ENCODE data around the gene AFF1. TPM values are rescaled to one million over a fixed set of nuclear protein-coding genes. Genes with fewer than 3 reads are reported as not detected.
"Not testable (repeated sequence)": the region's sequence is repeated elsewhere in the genome, so short reads cannot be mapped to it uniquely, and the experiment has no call there.

AFF1 gene
- polyA plus RNA-seq, 3 donors: 43.6 to 47.3 (median 45.4) TPM

DNA sequence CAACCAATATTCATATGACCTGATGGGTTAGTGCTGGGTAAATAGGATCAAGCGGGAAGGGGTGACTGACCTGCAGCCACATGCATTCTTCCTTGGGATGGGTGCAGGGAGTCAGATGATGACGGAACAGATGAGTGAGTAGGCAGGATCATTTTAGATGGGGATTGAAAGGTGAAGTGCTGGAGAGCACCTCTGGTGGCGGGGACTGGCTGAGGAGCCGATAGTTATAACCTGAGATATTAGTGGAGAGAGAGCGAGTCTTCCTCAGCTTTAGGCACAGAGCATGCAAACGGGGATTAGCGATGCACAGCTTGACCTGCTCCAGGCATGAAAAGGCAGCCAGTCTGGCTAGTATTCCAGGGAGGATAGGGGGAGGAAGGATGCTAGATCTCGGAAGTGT lies 99.1 kb downstream of the AFF1 start:
- DNase-seq (ENCODE audit: low read depth in 3 of 3, low spot score in 2 of 3): no peak

DNA sequence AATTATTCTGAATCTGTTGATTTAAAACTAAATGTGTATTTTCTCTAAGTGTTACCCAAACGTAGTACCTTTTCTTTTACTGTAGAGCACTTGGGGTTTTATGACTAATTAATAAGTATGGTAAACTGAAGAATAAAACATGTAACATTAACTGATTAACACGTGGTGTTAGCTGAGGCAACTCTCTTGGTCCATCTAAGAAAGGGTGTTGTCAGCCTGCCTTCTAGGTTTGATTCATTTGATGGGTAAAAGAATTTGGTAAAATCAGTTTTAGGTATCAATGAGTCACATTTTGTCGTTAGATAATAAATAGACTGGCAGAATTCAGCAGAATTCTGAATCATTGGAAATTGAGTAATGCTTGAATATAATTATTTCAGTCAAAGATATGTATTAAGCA lies 99.7 kb downstream of the AFF1 start:
- no peak for DNase-seq (ENCODE audit: low read depth in 3 of 3, low spot score in 2 of 3)

DNA sequence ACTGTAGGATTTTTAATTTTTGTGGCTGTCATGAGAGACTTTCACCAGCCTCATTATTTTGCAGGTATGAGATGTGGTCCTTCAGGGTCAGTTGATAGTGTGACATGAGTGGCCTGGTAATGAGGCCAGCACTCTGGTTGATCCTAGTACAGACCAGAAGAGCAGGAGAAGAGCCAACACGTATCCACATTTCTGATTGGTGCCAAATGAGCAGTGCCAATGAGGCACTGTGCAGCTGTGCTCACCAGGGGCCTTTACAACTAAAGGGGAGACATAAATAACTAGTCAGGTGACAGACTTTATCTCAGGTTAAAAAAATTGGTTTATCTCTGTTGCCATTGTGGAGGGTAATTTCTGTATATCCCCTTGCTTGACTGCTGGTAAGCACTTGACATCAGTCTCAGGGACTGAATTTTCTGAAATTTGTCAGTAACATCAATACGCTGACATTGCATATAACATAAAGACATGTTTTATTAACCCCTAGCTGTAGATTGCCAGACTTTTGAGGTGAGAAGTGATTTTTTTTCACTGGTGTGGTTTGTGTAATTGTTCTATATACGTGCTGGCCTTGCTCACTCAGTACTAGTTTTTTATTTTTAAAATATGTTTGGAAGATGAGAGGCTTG lies 101.2 kb downstream of the AFF1 start:
- DNase-seq (ENCODE audit: low read depth in 3 of 3, low spot score in 2 of 3): no peak

DNA sequence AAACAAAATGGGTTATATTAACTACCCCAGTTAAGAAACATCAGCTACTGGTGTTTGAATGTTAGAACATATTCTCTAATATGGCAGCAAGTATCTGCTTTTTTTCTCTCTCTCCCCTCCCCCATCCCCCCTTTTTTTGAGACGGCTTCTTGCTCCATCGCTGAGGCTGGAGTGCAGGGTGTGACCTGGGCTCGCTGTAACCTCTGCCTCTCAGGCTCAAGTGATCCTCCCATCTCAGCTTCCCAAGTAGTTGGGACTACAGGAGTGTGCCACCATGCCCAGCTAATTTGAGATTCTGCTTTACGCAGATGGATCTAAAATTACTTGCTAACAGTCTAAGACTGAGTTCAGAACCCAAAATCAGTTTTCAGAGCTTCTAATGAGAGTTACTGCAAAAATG lies 101.9 kb downstream of the AFF1 start:
- DNase-seq (ENCODE audit: low read depth in 3 of 3, low spot score in 2 of 3): no peak

DNA sequence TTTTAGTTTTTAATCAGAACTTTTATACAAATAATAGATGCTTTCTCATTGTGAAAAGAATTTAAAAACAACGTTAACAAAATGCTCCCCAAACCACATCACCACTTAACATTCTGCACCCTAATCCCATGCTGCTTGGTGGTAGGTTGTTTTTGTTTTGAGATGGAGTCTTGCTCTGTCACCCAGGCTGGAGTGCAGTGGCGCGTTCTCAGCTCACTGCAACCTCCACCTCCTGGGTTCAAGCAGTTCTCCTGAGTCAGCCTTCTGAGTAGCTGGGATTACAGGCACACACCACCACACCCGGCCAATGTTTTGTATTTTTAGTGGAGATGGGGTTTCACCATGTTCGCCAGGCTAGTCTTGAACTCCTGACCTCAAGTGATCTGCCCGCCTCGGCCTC lies 102.4 kb downstream of the AFF1 start:
- DNase-seq (ENCODE audit: low read depth in 3 of 3, low spot score in 2 of 3): not testable (repeated sequence)

DNA sequence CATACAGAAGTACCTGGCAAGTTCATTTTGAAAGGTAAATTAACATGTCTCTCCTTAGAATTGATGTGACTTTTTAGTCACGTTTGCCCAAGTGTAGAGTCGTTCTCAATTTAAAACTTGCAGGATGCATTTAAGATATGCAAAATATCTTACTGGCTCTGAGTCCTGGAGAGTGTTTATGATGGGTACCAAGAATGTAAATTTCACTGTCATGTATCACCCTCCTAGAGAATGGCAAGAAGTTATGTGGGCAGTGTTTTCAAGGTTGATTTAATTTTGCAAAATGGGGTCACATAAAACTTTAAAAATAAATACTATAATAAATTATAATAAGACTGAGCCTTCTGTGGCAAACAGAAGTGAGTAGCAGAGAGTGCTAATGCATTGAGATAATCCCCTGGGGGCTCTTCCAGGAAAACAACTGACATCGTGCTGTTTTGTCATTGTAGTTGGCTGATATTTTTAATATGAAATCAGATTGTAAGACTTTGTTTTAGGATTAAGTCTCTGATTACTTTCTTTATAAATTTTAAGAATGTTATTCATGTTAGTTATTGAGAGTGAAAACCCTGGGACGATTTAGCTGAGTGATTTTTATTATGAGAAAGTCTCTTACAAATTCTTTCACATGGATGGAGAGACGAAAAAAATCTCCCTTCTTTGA lies 103.0 kb downstream of the AFF1 start:
- no peak for DNase-seq (ENCODE audit: low read depth in 3 of 3, low spot score in 2 of 3)

DNA sequence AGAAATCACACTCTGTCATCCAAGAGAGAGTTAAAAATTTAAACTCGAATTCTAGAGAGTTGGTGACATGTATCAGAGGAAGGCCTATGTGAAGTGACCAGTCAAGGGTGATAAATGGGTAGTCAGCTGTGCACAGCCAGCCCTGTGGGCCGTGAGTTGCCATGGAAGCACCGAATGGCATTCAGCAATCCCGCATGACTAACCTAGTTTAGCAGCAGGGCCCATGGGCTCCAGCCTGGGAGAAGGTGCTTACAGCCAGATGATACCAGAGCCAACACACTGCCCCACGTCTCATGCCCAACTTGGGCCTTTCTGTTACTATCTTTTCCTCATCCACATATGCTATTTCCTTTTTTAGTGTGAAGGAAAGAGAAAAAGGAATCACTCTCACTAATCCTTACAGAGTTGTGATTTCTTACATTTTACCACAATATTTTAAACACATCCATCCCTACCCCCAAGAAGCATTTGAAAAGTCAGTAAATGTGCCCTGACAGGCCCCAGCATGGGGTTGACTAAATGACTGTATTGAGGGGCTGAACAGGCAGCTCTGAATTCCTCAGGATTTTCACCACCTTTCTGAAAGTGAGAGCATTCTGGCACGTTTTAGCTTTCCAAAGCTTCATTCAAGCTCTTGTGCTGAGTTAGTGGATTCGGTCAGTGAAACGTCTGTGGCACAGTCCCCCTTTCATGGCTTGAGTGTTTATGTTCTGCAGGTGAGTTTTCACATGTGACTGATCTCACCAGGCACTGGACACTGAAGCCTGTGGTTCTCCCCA lies 104.2 kb downstream of the AFF1 start:
- no peak for DNase-seq (ENCODE audit: low read depth in 3 of 3, low spot score in 2 of 3)

DNA sequence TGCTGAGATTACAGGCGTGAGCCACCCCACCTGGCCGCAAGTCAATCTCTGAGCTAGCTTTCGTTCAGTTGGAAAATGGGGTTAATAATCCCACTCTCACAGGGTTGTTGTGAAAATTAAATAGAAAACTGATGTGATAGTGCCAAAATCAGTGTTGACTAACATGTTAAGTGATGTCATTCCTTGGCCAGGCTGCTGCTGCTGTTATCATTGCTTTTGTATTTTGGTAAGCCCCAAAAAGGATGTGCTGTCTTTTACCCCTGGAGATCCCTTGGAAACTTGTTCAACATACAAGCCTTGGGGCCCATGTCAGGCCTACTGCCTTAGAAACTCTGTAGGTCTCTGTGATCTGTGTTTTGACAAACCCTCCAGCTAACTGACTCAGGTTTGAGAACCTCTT lies 106.3 kb downstream of the AFF1 start:
- no peak for DNase-seq (ENCODE audit: low read depth in 3 of 3, low spot score in 2 of 3)

DNA sequence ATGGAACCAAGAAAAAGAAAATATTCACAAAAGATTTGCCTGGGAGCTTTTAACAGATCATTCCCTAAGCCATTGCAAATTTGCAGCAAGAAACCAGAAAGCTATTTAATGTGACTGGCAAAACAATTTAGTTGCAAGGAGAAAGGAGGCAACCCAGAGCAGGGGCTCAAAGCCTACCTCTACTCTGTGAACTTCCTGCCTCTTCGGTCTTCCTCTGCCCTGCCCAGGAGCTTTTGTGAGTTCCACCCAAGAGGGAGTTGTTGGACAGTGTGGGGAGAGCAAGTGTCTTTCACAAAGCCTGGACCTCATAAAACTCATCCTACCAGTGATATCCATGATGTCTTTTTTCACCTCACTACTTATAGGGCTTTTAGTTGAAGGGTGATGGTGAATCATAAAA lies 107.4 kb downstream of the AFF1 start:
- DNase-seq (ENCODE audit: low read depth in 3 of 3, low spot score in 2 of 3): no peak

DNA sequence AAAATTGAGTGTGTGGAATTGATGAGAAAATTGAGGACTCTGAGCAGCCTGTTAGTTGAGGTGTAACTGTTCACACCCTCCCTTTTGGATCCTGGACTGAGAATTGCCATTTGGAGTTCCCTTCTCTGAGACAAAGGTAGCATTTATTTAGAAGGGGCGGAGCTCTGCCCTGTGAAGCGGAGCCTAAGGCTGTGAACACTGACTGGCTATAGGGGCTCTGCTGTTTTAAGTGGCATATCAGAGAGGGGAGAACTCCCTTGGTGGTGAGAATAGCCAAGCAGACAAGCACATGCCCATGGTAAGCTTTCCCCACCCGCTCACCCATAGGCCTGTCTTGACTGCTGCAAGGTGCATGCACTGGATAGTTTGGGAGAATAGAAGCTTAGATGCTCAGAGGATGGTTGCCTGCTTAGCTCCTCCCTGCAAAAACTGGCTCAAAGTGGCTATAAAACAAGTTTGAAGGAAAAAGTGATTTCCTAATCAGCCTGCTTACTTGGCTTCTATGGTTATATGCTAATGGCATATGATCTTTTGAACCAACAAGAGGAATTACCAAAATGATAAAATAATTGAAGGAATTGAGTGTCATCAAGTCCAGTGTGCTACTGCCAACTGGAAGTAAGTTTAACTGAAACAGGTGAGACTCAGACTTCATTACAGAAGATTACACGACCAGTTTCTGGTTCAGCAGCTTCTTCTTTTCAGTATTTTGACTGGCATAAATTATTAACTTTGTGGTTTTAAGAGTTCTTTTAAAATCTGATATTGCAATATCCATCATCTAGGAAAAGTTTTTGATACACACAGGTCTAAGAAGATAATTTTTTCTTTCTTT lies 108.4 kb downstream of the AFF1 start:
- DNase-seq (ENCODE audit: low read depth in 3 of 3, low spot score in 2 of 3): no peak

DNA sequence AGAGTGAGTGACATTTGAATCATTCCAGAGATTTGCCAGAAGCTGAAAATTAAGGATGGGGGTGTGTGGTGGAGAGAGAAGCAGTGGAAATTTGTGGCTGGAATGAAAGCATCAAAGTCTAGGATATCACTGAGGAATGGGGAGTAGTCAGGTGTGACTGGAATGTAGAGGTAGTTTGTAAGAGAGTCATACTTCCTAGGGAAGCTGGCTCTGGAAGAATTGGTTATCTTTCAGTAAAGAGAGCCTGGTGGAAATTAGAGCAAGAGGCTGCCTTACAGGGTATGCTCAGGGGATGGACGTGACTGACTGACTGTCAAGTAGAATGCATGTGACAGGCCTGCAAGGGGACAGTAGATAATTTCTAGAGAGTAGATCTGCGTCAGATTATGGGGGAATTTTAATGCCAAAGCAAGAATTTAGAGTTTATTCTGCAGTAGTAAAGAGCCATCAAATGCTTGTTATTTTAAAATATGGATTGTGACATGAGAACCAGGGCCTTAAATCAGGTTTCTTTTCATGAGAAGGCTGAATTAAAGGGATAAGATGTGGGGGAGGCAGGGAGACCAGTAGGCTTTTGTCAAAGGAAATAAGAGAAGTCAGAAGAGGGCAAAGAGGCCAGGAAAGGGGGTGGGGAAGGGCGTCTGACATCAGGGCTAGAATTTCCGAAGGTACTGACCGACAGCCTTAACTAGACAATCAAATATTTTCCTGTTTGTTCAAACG lies 109.9 kb downstream of the AFF1 start:
- DNase-seq (ENCODE audit: low read depth in 3 of 3, low spot score in 2 of 3): no peak

DNA sequence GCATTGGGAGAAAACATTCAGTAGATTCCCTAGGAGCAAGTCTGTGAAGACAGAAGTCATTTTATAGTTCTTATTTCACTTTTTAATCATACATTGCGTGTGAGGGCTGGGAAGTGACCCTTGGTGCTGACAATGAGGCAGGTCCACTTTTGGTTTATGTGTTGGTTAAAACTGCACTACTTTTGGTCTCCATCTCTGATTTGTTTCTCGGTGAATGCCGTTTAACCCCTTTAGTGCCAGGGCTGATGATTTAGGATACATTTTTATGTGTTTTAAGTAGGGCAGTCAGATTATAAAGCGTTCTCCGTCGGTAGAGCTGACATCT lies 110.4 kb downstream of the AFF1 start:
- DNase-seq (ENCODE audit: low read depth in 3 of 3, low spot score in 2 of 3): no peak

DNA sequence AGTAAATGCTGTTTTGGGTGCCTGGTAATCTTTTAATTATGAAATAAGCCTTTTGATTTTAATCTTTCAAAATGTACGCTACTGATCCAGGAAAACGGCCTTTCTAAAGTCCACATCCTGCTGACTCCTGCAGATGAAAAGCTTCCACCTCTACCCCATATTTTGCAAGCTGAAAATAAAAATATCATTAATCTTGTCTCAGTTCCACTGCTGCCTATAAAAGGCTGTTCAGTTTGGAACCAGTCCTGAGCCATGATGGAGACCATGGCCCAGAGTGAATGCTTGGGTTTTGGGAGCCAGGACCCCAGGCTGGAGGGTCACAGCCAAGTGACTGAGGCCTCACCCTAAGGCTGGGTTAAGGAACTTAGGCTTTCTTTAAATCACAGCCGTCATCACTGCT lies 110.8 kb downstream of the AFF1 start:
- DNase-seq (ENCODE audit: low read depth in 3 of 3, low spot score in 2 of 3): no peak

DNA sequence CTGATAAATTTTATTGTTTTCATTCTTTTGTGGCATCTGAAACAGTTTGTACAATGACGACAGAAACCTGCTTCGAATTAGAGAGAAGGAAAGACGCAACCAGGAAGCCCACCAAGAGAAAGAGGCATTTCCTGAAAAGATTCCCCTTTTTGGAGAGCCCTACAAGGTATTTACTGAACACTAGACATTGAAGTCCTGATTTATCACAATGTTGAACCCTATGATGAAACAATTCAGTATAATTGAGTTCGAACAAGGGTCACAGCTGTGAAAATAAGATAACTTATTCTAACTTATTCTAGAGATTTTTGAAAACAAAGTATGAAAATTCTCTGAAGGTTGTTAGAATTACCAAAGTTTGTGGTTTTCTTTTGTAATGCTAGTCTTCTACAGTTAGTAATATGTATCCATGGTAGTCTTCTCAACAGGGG lies 111.3 kb downstream of the AFF1 start:
- no peak for DNase-seq (ENCODE audit: low read depth in 3 of 3, low spot score in 2 of 3)

DNA sequence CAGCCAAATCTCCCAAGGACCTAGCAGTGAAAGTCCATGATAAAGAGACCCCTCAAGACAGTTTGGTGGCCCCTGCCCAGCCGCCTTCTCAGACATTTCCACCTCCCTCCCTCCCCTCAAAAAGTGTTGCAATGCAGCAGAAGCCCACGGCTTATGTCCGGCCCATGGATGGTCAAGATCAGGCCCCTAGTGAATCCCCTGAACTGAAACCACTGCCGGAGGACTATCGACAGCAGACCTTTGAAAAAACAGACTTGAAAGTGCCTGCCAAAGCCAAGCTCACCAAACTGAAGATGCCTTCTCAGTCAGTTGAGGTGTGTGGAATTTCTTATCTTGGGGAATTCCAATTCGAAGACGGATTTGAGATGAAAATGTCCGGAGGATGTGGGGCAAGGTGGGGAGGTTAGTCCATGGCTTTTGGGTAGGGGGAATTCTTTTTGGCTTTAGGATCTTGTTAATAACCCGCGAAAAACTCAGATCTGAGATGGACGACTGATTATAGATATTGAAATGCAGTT lies 112.5 kb downstream of the AFF1 start:
- DNase-seq (ENCODE audit: low read depth in 3 of 3, low spot score in 2 of 3): no peak

DNA sequence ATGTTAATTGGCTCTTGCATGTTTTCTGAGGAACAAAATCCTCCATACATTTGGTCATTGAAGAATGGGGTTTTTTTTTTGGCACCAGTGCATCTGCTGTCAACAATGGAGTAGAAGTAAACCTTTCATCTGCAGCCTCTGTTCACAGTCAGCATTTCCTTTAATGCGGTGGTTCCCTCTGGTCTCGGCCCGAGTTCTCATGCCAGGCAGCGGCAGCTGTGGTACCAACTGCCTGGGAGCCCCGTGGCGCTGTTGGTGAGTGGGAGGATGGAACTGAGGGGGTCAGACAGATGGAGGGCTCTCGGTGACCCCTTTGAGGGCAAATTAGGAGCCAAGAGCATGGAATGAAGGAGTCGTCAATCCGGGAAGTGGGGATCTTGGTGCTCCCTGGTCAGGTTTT lies 114.7 kb downstream of the AFF1 start:
- no peak for DNase-seq (ENCODE audit: low read depth in 3 of 3, low spot score in 2 of 3)

DNA sequence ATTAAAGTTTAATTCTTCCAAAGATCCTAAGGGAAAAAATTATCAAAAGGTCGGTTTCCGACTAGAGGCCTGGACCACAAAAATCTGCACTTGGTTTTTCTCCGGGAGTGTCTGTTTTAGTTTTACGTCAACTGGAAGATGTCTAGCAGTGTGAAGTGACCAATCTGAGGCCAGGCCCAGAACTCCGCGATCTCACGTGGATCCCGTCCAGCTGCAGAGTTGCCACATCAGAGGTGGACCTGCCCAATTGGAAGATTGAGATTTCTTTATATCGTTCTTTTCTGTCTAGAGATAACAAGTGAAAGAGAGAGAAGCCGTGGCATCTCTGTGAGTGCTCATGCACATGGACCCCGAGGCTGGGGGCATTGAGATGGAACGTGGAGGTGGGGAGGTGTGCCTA lies 115.8 kb downstream of the AFF1 start:
- no peak for DNase-seq (ENCODE audit: low read depth in 3 of 3, low spot score in 2 of 3)

DNA sequence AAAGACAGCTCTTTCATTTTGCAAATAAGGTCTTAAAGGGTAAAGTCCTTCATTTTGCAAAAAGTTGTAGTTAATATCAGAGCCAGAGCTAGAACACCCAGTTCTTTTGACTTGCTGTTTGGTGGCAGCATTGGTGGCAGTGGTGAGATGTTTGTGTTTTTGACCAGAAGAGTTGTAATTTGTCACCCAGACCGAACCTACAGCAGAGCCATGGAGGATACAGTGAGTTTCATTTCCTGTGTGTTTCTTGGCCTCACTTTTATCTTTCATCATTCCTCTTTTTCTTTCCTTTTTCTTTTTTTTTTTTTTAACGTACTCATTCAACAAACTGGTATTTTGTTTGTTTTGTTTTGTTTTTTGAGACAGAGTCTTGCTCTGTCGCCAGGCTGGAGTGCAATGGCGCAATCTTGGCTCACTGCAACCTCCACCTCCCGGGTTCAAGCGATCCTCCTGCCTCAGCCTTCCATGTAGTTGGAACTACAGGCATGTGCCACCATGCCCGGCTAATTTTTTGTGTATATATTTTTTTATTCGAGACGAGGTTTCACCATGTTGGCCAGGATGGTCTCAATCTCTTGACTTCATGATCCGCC lies 116.4 kb downstream of the AFF1 start:
- DNase-seq (ENCODE audit: low read depth in 3 of 3, low spot score in 2 of 3): no peak

DNA sequence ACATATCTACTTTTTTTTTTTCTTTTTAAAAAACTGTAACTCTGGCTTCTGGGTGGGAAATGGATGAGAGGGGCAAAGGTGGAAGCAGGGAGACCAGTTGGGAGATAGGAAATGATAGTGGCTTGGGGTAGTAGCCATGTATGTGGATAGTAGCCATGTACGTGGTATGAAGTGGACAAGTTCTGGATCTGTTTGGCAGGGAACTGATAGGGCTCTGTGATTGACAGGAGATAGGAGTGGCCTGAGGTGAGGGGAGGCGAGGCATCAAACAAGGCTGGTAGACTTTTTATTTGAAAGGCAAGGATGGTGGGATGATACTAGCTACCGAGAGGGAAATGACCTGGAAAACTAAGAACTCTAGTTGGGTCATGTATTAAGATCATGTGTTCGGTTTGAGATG lies 117.8 kb downstream of the AFF1 start:
- DNase-seq (ENCODE audit: low read depth in 3 of 3, low spot score in 2 of 3): no peak

DNA sequence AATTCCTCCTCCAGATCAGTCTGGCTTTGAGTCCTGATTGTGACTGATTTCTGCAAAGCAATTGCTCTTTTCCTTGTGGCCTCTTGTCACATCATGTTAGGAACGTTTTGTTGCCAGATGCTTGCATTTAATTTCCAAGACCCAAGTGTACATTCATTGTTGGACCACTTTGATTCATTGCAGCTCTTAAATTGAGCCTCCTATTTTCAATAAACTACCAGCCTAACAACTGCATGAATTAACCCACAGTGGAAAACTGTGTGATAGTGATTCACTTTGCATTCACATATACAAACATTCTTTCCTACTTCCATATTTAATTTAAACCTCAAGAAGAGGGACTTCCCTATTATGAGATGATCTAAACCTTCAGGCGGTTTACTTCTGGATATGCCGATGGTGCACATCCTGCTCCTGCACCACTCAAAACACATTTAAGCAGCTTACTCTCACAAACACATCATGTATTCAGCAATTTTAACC lies 118.4 kb downstream of the AFF1 start:
- DNase-seq (ENCODE audit: low read depth in 3 of 3, low spot score in 2 of 3): no peak
